Subcutaneous abdominal adipose tissue (tissue), 5 donors: ENCODE results near the gene CLEC1A.
"Not testable (repeated sequence)": the region's sequence is repeated elsewhere in the genome, so short reads cannot be mapped to it uniquely, and the experiment has no call there.

Experiments
- H3K27ac ChIP-seq: one replicate; pipeline ENCODE4 v1.7.0; 2013; ENCODE audit warnings: low read depth, mild to moderate bottlenecking, inconsistent platforms, low read length, moderate library complexity
- H3K27me3 ChIP-seq, 5 donors: one replicate each; pipeline ENCODE4 v1.7.0; 2013; ENCODE audit warnings: low read length in 5 of 5, inconsistent platforms in 1 of 5; ENCODE audit not compliant: control insufficient read depth in 5 of 5, insufficient read depth in 4 of 5
- H3K36me3 ChIP-seq, 5 donors: one replicate each; pipeline ENCODE4 v1.7.0; 2013; ENCODE audit warnings: low read length in 5 of 5; ENCODE audit not compliant: control insufficient read depth in 5 of 5, insufficient read depth in 5 of 5
- H3K4me1 ChIP-seq, 5 donors: one replicate each; pipeline ENCODE4 v1.7.0; 2013; ENCODE audit warnings: low read length in 5 of 5, mild to moderate bottlenecking in 3 of 5, moderate library complexity in 1 of 5; ENCODE audit not compliant: control insufficient read depth in 5 of 5, insufficient read depth in 5 of 5
- H3K4me3 ChIP-seq, 5 donors: one replicate each; pipeline ENCODE4 v1.7.0; 2013; ENCODE audit warnings: low read length in 5 of 5, low read depth in 1 of 5
- H3K9ac ChIP-seq, 5 donors: one replicate each; pipeline ENCODE4 v1.7.0; 2013; ENCODE audit warnings: low read length in 5 of 5, mild to moderate bottlenecking in 4 of 5, moderate library complexity in 3 of 5
- H3K9me3 ChIP-seq, 5 donors: one replicate each; pipeline ENCODE4 v1.7.0; 2013; ENCODE audit warnings: low read length in 5 of 5; ENCODE audit not compliant: control insufficient read depth in 5 of 5
- donor health status: healthy.
- donor health status: healthy.
- donor health status: healthy.
- donor health status: healthy.
- donor health status: healthy.

Gene CLEC1A

DNA sequence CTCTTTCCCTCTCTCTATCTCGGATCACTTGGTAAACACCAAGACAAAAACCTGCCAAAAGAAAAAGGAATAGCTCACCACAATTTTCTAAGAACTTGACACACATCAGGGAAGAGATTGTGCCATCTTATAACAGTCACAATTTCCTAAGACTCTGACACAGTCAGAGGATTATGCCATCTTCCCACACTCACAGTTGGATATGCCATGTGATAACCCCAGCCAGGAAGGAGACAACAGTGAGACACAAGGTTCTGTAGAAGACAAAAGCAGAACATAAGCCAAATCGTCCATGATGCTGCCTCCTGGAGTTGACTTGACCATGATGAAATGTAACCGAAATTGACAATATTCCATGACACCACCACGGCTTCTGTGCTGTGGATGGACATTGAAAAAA lies 71.1 kb downstream of the CLEC1A start:
- Histone ChIP-seq H3K27me3 (no peaks in the 10 kb centered on the region), H3K4me1 (no peaks in the 10 kb centered on the region)

DNA sequence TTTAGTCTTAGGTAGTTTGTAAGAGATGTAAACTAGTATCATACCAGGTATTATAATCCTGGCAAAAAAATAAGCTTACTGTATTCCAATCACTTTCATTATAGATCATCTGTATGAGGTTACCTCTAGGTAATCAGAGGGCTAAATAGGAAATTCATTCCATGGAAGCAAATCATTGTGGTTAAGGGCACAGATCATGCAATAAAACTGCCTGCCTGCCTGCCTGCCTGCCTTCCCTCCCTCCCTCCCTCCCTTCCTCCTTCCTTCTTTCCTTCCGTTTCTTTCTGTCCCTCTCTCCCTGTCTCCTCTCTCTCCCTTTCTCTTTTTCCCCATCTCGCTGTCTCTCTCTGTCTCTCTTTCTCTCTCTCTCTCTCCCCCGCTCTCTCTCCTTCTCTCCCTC lies 71.5 kb downstream of the CLEC1A start:
- Histone ChIP-seq H3K9me3 (peaks cover 0 to 2% (median 0%) of the 10 kb centered on the region in 5 donors), H3K27me3 (no peaks in the 10 kb centered on the region), H3K36me3 (no peaks in the 10 kb centered on the region), H3K9ac (no peak overlapping the region), H3K4me1 (no peaks in the 10 kb centered on the region), H3K27ac (no peak overlapping the region), H3K4me3 (no peak overlapping the region)

More for the DNA sequence above, 71.1 kb downstream of the CLEC1A start:
- no peak overlapping the region for H3K27ac ChIP-seq
- H3K4me3 ChIP-seq: no peak overlapping the region
- H3K36me3 ChIP-seq: no peaks in the 10 kb centered on the region
- no peak overlapping the region for H3K9ac ChIP-seq
- peaks cover 0 to 2% (median 0%) of the 10 kb centered on the region in 5 donors for H3K9me3 ChIP-seq

DNA sequence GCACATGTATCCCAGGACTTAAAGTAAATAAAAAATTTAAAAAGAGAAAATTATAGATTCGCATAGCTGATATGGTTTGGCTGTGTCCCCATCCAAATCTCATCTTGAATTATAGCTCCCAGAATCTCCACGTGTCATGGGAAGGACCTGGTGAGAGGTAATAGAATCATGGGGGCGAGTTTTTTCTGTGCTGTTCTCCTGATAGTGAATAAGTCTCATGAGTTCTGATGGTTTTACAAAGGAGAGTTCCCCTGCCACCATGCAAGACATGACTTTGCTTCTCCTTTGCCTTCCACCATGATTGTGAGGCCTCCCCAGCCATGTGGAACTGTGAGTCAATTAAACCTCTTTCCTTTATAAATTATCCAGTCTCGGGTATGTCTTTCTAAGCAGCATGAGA lies 72.1 kb downstream of the CLEC1A start:
- not testable (repeated sequence) for H3K9me3 ChIP-seq, H3K9ac ChIP-seq, H3K36me3 ChIP-seq, H3K4me1 ChIP-seq, H3K27me3 ChIP-seq, H3K4me3 ChIP-seq, H3K27ac ChIP-seq

DNA sequence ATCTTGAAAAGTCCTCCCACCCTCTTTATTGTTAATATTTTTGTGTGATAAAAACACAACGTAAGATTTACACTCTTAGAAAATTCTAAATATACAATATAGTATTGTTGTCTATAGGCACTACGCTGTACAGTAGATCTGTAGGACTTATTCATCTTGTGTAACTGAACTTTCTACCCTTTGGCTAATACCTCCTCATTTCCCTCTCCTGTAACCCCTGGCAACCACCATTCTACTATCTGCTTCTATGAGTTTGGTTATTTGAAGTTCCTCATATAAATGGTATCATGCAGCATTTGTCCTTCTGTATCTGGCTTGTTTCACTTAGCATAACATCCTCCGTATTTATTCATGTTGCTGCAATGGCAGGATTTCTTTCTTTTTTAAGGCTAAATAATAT lies 73.5 kb downstream of the CLEC1A start:
- no peak overlapping the region for H3K9ac ChIP-seq
- peaks cover 0 to 2% (median 0%) of the 10 kb centered on the region in 5 donors for H3K9me3 ChIP-seq
- H3K4me1 ChIP-seq: no peaks in the 10 kb centered on the region
- H3K36me3 ChIP-seq: no peaks in the 10 kb centered on the region
- no peak overlapping the region for H3K27ac ChIP-seq
- H3K4me3 ChIP-seq: no peak overlapping the region
- H3K27me3 ChIP-seq: no peaks in the 10 kb centered on the region

DNA sequence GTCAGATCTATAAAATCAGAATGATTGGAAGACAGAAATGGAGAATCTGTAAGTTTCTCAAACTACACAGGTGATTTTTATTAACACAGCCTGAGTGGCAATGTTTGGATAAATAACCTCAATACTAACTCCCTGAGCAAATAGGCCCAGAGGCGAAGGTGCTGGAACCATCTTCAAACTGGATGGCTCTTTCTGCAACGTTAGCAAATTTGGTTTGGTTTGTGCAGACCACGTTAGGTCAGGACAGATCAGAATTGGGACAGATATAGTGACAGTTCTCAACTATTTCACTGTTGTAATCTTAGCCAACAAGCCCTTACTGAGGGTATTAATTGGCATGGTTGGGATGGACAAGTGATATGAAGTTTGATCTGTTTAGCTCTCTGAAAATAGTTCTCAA lies 77.4 kb downstream of the CLEC1A start:
- H3K9me3 ChIP-seq: peaks cover 0 to 2% (median 0%) of the 10 kb centered on the region in 5 donors
- no peak overlapping the region for H3K9ac ChIP-seq
- no peak overlapping the region for H3K4me3 ChIP-seq
- no peaks in the 10 kb centered on the region for H3K36me3 ChIP-seq
- no peak overlapping the region for H3K27ac ChIP-seq
- H3K4me1 ChIP-seq: no peaks in the 10 kb centered on the region
- H3K27me3 ChIP-seq: no peaks in the 10 kb centered on the region
